GM21526 (cell line): Measurements from ENCODE around the gene NR6A1.

Experiments
- ATAC-seq: cut with Tn5 transposase; IDR thresholded peaks from one replicate; pipeline ENCODE4 v1.9.1; 2021; ENCODE audit warnings: moderate library complexity; ENCODE audit not compliant: unreplicated experiment, low FRiP score

Gene NR6A1

DNA sequence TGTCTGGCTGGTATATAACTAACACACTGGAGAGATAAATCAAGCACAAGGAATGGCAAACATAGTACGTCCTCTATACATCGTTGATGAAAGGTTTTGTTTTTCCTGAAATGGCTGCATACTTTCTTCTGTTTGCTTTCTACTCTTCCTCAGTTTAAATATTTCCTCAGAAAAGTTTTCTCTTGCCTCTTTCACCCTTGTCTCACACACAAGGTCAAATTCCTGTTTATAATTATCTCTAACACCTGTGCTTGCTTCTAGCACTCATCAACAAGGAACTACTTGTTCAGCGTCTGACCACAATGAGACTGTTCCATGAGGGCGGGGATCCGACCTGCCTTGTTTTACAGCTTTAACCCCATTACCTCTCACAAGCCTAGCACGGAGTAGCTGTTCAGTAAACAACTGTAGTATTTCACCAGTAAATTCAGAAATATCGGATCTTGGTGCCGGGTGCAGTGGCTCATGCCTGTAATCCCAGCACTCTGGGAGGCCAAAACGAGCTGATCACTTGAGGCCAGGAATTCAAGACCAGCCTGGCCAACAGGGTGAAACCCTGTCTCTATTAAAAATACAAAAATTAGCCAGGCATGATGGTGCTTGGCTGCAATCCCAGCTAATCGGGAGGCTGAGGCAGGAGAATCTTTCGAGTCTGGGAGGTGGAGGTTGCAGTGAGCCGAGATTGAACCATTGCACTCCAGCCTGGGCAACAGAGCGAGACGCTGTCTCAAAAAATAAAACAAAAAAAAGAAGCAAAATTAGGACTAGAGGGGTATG is 37.0 kb downstream of the NR6A1 start:
- no peak for ATAC-seq

DNA sequence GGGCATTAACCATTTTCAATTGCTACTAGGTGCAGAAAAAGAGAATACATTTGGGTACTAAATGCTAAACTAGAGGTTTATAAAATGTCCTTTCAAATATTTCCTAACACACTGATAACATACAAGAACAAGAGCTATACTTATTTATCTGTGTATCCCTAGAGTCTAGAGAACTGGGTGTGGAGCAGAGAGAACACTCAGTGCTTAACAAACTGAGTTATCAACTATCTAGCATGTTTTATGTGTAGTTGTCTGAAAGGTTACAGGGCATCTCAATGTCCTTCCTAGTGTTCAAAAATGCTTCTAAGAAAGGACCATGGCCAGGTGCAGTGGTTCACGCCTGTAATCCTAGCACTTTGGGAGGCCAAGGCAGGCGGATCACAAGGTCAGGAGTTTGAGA is 40.3 kb downstream of the NR6A1 start:
- ATAC-seq = no peak

DNA sequence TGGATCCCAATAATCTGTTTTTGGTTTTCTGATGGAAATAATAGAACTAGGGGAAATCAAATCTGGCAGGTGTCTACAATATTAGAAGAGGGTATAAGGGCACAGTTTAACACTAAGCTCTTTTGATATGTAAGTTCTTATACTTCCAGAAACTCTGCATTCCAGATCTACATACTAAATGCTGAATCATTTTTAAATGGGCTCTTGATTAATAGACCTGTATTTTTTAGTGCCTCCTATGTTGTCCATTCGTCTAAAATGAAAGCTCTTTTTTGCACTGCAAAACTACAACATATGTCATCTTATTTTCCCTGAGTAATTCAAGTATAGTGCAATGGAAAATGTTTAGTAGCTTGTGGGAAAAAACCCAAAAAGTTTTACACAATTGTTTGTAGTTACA is 44.2 kb downstream of the NR6A1 start:
- ATAC-seq = no peak

DNA sequence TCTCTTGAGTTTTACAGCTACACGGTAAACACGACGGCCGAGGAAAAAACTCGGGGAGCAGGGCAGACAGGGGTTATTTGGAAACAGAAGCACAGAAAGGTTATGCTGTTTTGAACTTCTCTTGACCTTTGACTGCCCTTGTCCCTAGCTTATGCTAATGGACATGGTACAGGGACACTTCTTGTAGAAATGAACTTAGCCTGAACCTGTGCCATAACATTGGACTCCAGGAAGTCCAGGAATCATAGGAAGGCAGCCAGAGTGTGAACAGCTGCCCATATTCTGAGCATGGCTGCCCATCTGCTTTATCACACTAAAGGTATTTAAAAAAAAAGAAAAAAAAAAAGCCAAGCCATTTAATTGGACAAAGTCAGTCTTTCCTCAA is 46.1 kb downstream of the NR6A1 start:
- ATAC-seq = no peak

DNA sequence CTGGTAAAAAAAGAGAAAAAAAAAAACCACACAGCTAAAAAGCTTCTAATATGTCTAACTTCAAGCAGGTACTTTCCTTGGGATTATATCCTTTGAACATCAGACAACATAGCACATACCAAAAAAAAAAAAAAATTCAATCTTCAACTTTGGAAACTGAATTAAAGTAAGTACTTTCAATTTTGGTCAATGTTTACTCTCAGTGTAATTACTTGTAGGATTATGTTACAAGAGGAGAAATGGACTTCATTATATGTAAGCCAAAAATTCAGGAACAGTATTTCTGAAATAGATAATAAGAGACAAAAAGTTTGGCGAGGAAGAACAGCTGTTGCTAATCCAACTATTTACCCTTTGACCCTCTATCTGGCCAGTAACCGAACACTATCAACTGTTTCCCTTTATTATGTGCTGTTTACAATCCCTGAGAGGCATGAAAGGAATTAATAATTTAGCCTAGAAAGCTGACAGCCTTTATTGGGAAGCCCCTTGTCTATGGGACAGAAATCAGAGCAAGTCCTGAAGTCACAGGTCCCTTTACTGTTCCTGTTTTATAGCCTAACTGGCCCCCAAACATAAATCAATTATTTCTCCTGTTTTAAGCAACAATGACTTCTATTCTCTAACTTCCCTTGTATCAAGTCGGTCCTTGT is 46.6 kb downstream of the NR6A1 start:
- ATAC-seq = no peak

DNA sequence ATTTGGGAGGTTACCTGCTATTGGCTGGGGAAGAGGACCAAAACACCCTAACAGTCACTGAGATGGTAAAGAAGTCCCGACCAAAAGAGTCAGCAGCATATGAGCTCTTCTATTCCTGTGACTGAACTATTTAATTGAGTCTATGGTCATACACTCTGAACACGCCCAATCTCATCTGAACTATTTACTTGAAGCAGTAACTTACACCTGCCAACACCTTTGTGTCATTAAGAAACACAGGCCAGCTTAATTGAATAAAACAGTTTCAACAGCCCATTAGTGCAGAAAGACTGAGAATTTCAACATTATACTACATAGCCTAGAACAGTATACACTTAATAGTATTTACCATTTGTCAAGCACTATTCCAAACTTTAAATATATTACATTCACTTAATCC is 47.8 kb downstream of the NR6A1 start:
- ATAC-seq = no peak

DNA sequence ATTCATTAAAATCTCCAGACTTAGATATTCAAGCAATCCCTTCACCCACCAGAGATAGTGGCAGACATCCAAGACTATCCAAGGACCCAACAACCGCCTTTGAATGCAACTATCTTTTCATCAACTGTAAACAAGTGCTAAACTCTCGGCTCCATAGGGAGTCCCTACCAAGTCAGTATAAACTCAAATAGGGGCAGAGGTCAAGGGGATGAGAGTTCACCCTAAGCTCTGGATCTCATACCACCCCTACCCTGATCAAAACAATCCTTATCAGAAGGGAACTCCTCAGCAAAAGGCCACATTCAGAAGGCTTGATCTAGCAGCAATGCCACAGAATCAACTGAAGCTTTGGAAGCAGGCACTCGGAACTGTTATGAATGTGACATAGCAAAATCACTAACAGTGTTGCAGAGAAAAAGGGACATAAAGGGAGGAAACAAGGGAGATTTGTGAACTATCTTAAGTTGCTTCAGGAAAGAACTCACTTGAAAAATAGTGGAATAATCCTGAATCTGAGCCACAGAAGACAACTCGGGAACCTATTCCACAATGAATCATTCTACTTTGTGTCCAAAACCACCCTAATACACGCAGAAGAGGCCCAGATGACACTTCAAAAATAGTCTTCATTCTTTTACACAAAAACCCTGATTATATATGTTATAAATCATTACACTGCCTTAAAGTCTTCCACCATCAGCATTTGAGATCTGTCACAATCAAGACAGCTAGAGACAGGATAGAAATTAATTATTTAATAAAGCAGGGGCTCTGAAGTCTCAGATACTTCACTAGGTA is 49.8 kb downstream of the NR6A1 start:
- no peak for ATAC-seq

DNA sequence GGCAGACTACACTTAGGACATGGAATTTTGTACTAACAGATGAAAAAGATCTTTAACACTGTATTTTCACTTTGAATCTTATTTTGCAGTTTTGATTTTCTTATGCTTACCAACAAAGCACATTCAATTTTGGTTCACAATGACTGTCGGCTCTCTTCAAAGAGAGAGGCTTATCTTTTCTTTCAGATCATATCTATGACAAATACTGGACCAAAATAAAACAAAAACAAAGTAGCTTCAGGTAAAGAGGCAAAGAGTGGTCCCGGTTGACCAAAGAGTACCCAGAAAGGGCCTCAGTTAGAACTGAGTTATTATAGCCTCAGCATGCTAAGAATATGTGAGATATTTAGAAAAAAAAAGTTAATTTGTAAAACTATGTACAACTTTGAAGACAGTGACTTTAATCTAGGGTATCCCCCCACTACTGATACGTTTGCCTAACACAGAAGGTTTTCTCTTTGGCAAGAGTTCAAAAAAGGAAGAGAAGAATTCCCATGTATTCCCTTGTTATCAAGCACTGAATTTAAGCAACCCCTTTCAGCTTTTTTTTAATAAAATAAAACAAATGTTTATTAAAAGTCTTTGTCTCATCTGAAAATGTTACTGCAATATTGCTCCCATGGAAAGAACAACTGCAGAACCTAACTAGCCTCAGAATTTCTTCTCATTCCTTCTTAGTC is 50.5 kb downstream of the NR6A1 start:
- no peak for ATAC-seq

DNA sequence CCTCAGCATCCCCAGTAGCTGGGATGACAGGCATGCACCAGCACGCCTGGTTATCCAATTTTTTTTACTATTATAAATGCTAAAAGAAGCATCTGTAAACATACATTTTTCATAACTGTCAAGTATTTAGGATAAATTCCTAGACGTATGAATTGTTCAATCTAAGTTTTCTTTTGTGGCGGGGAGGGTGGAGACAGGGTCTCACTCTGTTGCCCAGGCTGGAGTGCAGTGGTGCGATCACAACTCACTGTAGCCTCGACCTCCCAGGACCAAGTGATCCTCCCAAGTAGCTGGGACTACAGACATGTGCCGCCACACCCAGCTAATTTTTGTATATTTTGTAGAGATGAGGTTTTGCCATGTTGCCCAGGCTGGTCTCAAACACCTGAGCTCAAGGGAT is 52.2 kb downstream of the NR6A1 start:
- no peak for ATAC-seq

DNA sequence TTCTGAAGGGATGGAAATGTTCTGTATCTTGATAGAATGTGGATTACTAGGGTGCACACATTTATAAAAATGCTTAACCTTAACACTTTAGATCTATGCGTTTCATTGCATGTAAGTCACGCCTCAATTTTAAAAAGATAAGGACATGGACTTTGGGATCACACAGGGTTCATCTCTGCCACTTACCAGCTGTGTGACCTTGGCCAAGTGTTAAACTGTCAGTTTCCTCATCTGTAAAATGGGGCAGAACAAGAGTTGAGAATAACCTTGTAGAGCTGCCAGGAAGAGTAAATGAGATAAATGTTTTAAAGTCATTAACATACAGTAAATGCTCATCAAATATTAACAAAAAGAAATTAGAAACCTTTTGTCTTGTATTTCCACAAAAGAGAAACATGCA is 53.5 kb downstream of the NR6A1 start:
- no peak for ATAC-seq

DNA sequence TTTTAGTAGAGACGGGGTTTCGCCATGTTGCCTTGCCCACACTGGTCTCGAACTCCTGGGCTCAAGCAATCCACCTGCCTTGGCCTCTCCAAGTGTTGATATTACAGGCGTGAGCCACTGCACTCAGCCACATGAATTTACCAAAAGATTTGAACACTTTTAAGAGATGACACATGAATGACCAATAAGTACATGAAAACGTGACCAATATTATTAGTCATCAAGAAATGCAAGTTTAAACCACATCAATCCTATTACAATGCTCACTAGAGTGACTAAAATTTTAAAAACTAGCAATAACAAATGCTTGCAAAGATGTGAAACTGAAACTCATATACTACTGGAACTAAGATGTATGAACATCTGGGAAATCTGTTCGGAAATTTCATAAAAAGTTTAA is 54.3 kb downstream of the NR6A1 start:
- no peak for ATAC-seq

DNA sequence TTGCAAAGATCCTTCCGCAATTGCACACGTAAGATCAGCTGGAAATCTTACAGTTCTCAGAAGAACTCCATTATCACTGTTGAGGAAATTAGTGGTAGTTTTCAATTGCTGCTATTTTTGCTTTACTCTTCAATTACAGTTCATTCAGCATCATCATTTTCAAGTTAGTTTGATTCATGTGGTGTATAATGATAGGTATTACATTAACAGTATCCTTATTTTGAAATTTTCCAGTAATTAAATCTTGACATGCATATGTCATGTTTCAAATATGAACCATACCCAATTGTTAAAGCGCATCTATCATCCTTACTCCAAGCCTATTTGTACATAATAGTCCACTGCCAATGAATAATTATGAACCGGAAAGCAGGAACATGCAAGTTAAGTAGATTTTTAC is 60.3 kb downstream of the NR6A1 start:
- no peak for ATAC-seq

DNA sequence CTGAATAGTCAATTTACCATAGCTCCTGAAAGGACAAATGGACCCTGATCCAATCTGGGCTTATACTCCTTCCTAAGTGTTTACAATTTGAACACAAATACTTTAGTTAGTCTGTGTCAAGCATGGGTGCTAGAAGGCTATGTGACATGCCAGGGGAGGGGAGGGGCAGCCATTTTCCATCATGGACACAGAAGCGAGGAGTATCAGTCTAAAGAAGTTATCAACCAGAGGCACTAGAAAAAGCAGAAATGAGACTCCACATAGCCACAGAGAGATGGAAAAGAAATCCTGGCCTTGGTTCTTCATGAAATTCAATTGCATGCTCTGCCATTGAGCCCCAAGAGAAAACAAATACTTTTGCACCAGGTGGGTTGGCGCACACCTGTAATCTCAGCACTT is 61.8 kb downstream of the NR6A1 start:
- ATAC-seq = no peak

DNA sequence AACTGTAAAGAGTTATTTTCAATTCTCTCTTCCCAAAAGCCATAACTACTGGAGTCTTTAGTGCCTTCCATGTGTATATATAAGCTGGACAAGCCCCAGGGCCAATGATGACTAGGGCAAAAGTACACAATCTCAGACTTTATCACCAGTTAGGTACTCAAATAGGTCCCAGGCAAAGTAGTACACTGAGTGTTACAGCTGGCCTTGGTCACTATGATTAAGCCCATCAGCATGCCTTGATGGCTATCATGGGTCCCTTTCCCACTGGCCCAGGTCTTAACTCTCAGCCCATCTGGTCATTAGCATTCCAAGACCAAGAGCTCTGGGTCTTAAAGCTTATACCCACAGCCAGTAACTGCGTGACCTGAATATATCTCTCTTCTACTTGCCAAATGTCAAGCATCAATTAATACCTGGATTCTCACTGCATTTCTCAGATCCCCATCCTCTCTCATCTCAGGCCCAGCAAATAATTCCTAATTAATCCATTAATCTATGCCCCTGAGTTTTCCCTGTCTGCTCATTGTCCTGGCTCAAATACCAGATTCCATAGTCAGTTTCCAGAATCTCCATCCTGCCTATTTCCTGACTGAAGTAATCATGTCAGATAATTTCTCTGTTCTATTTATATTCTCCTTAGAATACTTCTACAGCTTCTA is 62.3 kb downstream of the NR6A1 start:
- ATAC-seq = no peak

DNA sequence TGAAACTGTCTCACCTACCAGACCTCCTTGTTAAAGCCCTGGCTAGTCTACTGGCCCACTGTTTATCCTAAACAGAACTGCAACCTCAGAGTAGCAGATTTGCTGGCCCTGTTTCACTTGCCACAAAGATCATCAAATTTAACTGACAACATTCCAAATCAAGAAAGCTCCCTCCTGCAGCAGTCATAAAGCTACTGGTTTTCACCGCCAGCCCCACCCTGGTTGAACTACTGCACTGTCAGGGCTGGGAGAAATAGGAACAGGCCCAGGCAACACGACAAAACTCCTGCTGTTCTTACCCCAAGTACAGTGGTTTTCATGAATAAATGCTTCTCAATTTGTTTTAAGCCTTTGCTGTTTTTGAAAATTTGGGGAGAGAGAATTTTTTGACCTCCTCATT is 63.0 kb downstream of the NR6A1 start:
- no peak for ATAC-seq

DNA sequence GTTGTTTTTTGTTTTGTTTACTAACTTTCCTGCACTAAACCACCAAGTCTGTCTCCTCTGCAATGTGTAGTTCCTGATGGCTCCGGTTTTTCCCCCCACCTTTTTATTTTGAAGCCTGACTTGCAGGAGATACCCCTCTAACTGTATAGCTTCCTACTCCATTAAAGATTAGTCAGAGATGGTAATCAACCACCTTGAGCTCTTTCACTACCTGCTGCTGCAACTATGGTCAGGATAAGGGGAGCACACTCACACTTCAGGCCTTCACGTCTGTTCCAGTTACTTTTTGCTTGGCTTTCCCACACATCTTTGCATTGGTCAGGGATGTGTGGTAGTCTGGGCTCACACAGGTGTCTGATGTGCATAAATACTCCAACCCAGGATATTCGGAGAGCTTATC is 63.4 kb downstream of the NR6A1 start:
- ATAC-seq = no peak

DNA sequence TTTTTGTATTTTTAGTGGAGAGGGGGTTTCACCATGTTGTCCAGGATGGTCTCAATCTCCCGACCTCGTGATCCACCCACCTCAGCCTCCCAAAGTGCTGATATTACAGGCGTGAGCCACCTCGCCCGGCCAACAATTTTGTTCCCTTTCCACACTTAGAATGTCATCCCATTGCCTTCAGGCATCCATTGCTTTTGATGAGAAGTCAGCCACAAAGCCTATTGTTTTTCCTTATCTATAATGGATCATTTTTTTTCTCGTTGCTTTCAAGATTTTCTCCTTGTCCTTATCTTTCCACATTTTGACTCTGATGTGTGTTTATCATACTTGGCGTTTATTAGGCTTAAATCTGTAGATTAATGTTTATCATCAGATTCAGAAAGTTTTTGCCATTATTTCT is 64.4 kb downstream of the NR6A1 start:
- no peak for ATAC-seq

DNA sequence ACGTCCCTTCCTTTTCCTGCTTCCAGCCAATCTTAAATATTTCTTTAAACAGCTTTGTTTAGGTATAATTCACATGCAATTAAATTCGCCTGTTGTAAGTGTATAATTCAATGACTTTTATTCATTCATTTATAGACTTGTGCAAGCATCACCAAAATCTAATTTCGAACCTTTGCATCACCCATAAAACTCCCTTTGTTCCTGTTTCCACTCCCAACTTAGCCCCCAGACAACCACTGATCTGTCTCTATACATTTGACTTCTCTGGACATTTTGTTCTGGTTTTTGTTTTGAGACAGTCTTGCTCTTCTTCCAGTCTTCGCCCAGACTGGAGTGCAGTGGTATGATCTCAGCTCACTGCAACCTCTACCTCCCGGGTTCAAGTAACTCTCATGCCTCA is 71.5 kb downstream of the NR6A1 start:
- ATAC-seq = no peak

DNA sequence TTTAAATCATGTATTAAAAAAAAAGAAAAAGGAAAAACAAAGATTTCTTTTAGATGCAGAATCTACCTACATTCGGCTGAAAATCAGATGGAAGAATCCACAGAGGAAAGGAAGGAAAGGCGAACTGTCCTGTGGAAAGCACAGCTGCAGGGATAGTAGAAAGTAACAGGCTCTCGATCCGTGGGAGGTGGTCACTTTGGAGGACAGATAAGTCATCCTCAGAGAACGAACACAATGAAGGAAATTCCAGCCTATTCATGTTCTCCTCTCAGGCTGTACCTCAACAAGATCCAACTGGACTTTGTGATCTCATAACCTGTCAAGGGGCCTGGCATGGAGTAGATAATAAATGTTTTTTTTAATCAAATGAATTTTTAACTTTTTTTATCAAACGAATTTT is 72.8 kb downstream of the NR6A1 start:
- no peak for ATAC-seq

DNA sequence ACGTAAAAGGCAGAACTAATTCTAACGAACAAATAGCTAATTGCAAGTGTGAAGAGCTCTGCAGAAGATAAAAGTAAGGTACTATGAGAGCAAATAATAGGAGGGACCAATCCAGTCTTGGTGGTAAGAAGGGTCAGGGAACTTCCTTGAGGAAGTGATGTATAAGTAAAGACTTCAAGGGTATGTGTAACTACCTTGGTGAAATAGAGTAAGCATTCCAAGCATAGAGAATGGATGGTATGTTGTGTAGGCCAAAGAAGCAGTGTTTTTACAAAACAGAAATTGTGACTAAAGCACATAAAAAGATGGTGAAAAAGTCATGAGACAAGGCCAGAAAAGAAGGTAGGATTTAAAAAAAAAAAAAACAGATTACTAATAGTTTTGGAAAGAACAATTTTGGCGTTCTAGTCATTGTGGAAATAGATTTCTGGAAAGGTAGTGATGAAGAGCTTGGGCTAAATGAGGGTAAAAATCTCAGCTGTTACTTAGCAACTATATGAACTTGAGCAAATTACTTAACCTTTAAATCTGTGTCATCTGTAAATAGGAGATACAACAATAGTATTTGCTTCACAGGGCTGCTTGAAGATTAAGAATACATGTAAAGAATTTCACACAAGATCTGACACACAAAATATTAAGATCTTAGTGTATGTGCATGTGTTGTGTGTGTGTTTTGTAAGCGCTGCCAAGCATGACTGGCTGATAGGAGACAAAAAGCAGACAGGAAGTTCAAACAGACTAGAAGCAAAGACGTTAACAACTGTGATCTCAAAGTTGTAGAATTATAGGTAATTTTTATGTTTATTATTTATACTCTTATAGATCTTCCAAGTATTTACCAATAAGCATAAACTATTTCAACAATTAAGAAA is 73.5 kb downstream of the NR6A1 start:
- ATAC-seq = no peak
